Measurements from ENCODE around the gene LAMB1.
"Not testable (repeated sequence)": the region's sequence is repeated elsewhere in the genome, so short reads cannot be mapped to it uniquely, and the experiment has no call there.

LAMB1 gene

GRCh38 chr7:107917763-107918651 is 85.0 kb downstream of the LAMB1 start:
- no peak for DNase-seq (ENCODE audit: low read depth)

- DNase-seq (ENCODE audit: low read depth): no peak
Measured at GRCh38 chr7:107915541-107915940, 87.4 kb downstream of the LAMB1 start.

GRCh38 chr7:107914831-107915230 is 88.1 kb downstream of the LAMB1 start:
- no peak for DNase-seq (ENCODE audit: low read depth)

- DNase-seq (ENCODE audit: low read depth): no peak
Measured at GRCh38 chr7:107913851-107914250, 89.1 kb downstream of the LAMB1 start.

GRCh38 chr7:107911981-107912380 is 91.0 kb downstream of the LAMB1 start:
- DNase-seq (ENCODE audit: low read depth): no peak

GRCh38 chr7:107909445-107909844 is 93.5 kb downstream of the LAMB1 start:
- no peak for DNase-seq (ENCODE audit: low read depth)

- DNase-seq (ENCODE audit: low read depth): no peak
Measured at GRCh38 chr7:107907790-107908189, 95.2 kb downstream of the LAMB1 start.

- DNase-seq (ENCODE audit: low read depth): no peak
Measured at GRCh38 chr7:107902381-107902780, 100.6 kb downstream of the LAMB1 start.

- no peak for DNase-seq (ENCODE audit: low read depth)
Measured at GRCh38 chr7:107900496-107901015, 102.4 kb downstream of the LAMB1 start.

- no peak for DNase-seq (ENCODE audit: low read depth)
Measured at GRCh38 chr7:107898997-107899594, 103.9 kb downstream of the LAMB1 start.

- DNase-seq (ENCODE audit: low read depth): not testable (repeated sequence)
Measured at GRCh38 chr7:107892367-107892741, 110.6 kb downstream of the LAMB1 start.

- peak; percentile 29 for DNase-seq (ENCODE audit: low read depth)
Measured at GRCh38 chr7:107891636-107892366, 111.2 kb downstream of the LAMB1 start.

GRCh38 chr7:107890962-107891635 is 111.9 kb downstream of the LAMB1 start, which contains the start of gene DLD:
Gene DLD, plus strand, starts transcription at chr7:107891183. Its CDS starts 68 bp downstream, at chr7:107891251.
- DNase-seq (ENCODE audit: low read depth): peak; percentile 83

- DNase-seq (ENCODE audit: low read depth): no peak
Measured at GRCh38 chr7:107890493-107890961, 112.4 kb downstream of the LAMB1 start.

GRCh38 chr7:107889992-107890391 is 113.0 kb downstream of the LAMB1 start:
- DNase-seq (ENCODE audit: low read depth): no peak

- not testable (repeated sequence) for DNase-seq (ENCODE audit: low read depth)
Measured at GRCh38 chr7:107887827-107888226, 115.1 kb downstream of the LAMB1 start.

- DNase-seq (ENCODE audit: low read depth): no peak
Measured at GRCh38 chr7:107884066-107884818, 118.7 kb downstream of the LAMB1 start.

GRCh38 chr7:107882766-107883165 is 120.2 kb downstream of the LAMB1 start:
- DNase-seq (ENCODE audit: low read depth): no peak

GRCh38 chr7:107879400-107880035 is 123.4 kb downstream of the LAMB1 start:
- peak; percentile 63 for DNase-seq (ENCODE audit: low read depth)

GRCh38 chr7:107878636-107879035 is 124.3 kb downstream of the LAMB1 start:
- DNase-seq (ENCODE audit: low read depth): no peak
